Measurements from ENCODE around the gene FAM162A.

The FAM162A gene

GRCh38 chr3:122456074-122456473 lies 72.1 kb downstream of the FAM162A start:
- no peak for TF ChIP-seq CTCF (IDR thresholded peaks at IDR 0.05; ENCODE audit: low read depth, low read length)
- H3K4me3 ChIP-seq (ENCODE audit: low read depth, low read length), result no peak overlapping the region
- in situ Hi-C loops (cut with HindIII; ENCODE audit: low sequenced_read_pairs), result no loop called here
- no peak for DNase-seq (ENCODE audit: low read depth, low spot score)

- TF ChIP-seq CTCF (IDR thresholded peaks at IDR 0.05; ENCODE audit: low read depth, low read length), result no peak
- in situ Hi-C loops (cut with HindIII; ENCODE audit: low sequenced_read_pairs), result no loop called here
- no peak for DNase-seq (ENCODE audit: low read depth, low spot score)
- no peak overlapping the region for H3K4me3 ChIP-seq (ENCODE audit: low read depth, low read length)
Measured at GRCh38 chr3:122457706-122458105, 73.7 kb downstream of the FAM162A start.

- peak; percentile 72 for DNase-seq (ENCODE audit: low read depth, low spot score)
- TF ChIP-seq CTCF (IDR thresholded peaks at IDR 0.05; ENCODE audit: low read depth, low read length), result peak; percentile 42
- H3K4me3 ChIP-seq (ENCODE audit: low read depth, low read length), result no peak overlapping the region
- in situ Hi-C loops (cut with HindIII; ENCODE audit: low sequenced_read_pairs), result no loop called here
Measured at GRCh38 chr3:122458992-122459391, 75.0 kb downstream of the FAM162A start.

GRCh38 chr3:122461806-122462205 lies 77.8 kb downstream of the FAM162A start:
- TF ChIP-seq CTCF (IDR thresholded peaks at IDR 0.05; ENCODE audit: low read depth, low read length), result no peak
- DNase-seq (ENCODE audit: low read depth, low spot score), result no peak

More at GRCh38 chr3:122461806-122462205, 77.8 kb downstream of the FAM162A start:
- H3K4me3 ChIP-seq (ENCODE audit: low read depth, low read length), result no peak overlapping the region
- in situ Hi-C loops (cut with HindIII; ENCODE audit: low sequenced_read_pairs), result no loop called here

Data from astrocyte of the spinal cord (primary cell).